ES-I3 (cell line): ENCODE results near the gene OSTN.
"Not testable (repeated sequence)": the region's sequence is repeated elsewhere in the genome, so short reads cannot be mapped to it uniquely, and the experiment has no call there.

Experiments used
- H3K36me3 ChIP-seq: 2 replicates; pipeline ENCODE4 v1.6.1; 2013; ENCODE audit warnings: mild to moderate bottlenecking, low read length, control low read depth, moderate library complexity; ENCODE audit not compliant: insufficient read depth
- H3K4me1 ChIP-seq: 2 replicates; pipeline ENCODE4 v1.6.1; 2013; ENCODE audit warnings: mild to moderate bottlenecking, control low read depth, low read length; ENCODE audit not compliant: insufficient read depth
- H3K9ac ChIP-seq: 2 replicates; pipeline ENCODE4 v1.6.1; 2013; ENCODE audit warnings: low read depth, mild to moderate bottlenecking, low read length, moderate library complexity
- H3K9me3 ChIP-seq: 2 replicates; pipeline ENCODE4 v1.6.1; 2013; ENCODE audit warnings: mild to moderate bottlenecking, low read length, moderate library complexity; ENCODE audit not compliant: control insufficient read depth, insufficient read depth

Gene OSTN

GRCh38 chr3:191240486-191240885 lies 41.4 kb downstream of the OSTN start:
- Histone ChIP-seq H3K9ac (no peak overlapping the region), H3K9me3 (no peaks in the 10 kb centered on the region), H3K36me3 (no peaks in the 10 kb centered on the region), H3K4me1 (peaks cover 44% of the 10 kb centered on the region)

- H3K36me3 ChIP-seq = no peaks in the 10 kb centered on the region
- no peak overlapping the region for H3K9ac ChIP-seq
- H3K9me3 ChIP-seq = no peaks in the 10 kb centered on the region
- H3K4me1 ChIP-seq = peaks cover 8% of the 10 kb centered on the region
Measured at GRCh38 chr3:191244242-191244867, 45.3 kb downstream of the OSTN start.

GRCh38 chr3:191246034-191246433 lies 47.0 kb downstream of the OSTN start:
- not testable (repeated sequence) for H3K36me3 ChIP-seq, H3K9me3 ChIP-seq

GRCh38 chr3:191246630-191247029 lies 47.6 kb downstream of the OSTN start:
- Histone ChIP-seq H3K4me1 (peaks cover 2% of the 10 kb centered on the region; the same call in 1 of the 2 replicates), H3K36me3 (no peaks in the 10 kb centered on the region), H3K9ac (no peak overlapping the region), H3K9me3 (no peaks in the 10 kb centered on the region)

More at GRCh38 chr3:191246034-191246433, 47.0 kb downstream of the OSTN start:
- H3K4me1 ChIP-seq, H3K9ac ChIP-seq: not testable (repeated sequence)

- Histone ChIP-seq H3K9ac (no peak overlapping the region), H3K9me3 (no peaks in the 10 kb centered on the region), H3K4me1 (peaks cover 26% of the 10 kb centered on the region), H3K36me3 (no peaks in the 10 kb centered on the region)
Measured at GRCh38 chr3:191253089-191253799, 54.2 kb downstream of the OSTN start.

GRCh38 chr3:191254098-191254873 lies 55.2 kb downstream of the OSTN start:
- H3K9ac ChIP-seq = no peak overlapping the region
- no peaks in the 10 kb centered on the region for H3K9me3 ChIP-seq
- H3K4me1 ChIP-seq = peaks cover 26% of the 10 kb centered on the region
- H3K36me3 ChIP-seq = no peaks in the 10 kb centered on the region

GRCh38 chr3:191255156-191255555 lies 56.1 kb downstream of the OSTN start:
- Histone ChIP-seq H3K9me3 (no peaks in the 10 kb centered on the region), H3K36me3 (no peaks in the 10 kb centered on the region), H3K4me1 (peaks cover 24% of the 10 kb centered on the region), H3K9ac (no peak overlapping the region)

GRCh38 chr3:191256405-191256804 lies 57.4 kb downstream of the OSTN start:
- Histone ChIP-seq H3K9me3 (no peaks in the 10 kb centered on the region), H3K36me3 (no peaks in the 10 kb centered on the region), H3K9ac (no peak overlapping the region), H3K4me1 (peaks cover 32% of the 10 kb centered on the region)

GRCh38 chr3:191257286-191257685 lies 58.2 kb downstream of the OSTN start:
- Histone ChIP-seq H3K9me3 (no peaks in the 10 kb centered on the region), H3K36me3 (no peaks in the 10 kb centered on the region), H3K4me1 (peaks cover 32% of the 10 kb centered on the region), H3K9ac (no peak overlapping the region)

GRCh38 chr3:191259486-191259885 lies 60.4 kb downstream of the OSTN start:
- Histone ChIP-seq H3K9ac (no peak overlapping the region), H3K36me3 (no peaks in the 10 kb centered on the region), H3K4me1 (peaks cover 18% of the 10 kb centered on the region), H3K9me3 (no peaks in the 10 kb centered on the region)

- H3K4me1 ChIP-seq = peaks cover 11% of the 10 kb centered on the region; the same call in 1 of the 2 replicates
Measured at GRCh38 chr3:191260431-191261303, 61.6 kb downstream of the OSTN start.

GRCh38 chr3:191261304-191261638 lies 62.2 kb downstream of the OSTN start:
- H3K36me3 ChIP-seq = no peaks in the 10 kb centered on the region
- H3K9me3 ChIP-seq = no peaks in the 10 kb centered on the region
- H3K4me1 ChIP-seq = peaks cover 11% of the 10 kb centered on the region; the same call in 1 of the 2 replicates
- H3K9ac ChIP-seq = no peak overlapping the region

More at GRCh38 chr3:191260431-191261303, 61.6 kb downstream of the OSTN start:
- Histone ChIP-seq H3K36me3 (no peaks in the 10 kb centered on the region), H3K9me3 (no peaks in the 10 kb centered on the region), H3K9ac (no peak overlapping the region)

- Histone ChIP-seq H3K4me1 (peaks cover 11% of the 10 kb centered on the region; the same call in 1 of the 2 replicates), H3K9ac (no peak overlapping the region), H3K9me3 (no peaks in the 10 kb centered on the region), H3K36me3 (no peaks in the 10 kb centered on the region)
Measured at GRCh38 chr3:191262650-191263049, 63.6 kb downstream of the OSTN start.

- no peaks in the 10 kb centered on the region for H3K9me3 ChIP-seq
- H3K9ac ChIP-seq = no peak overlapping the region
- no peaks in the 10 kb centered on the region for H3K36me3 ChIP-seq
- peaks cover 8% of the 10 kb centered on the region; the same call in 1 of the 2 replicates for H3K4me1 ChIP-seq
Measured at GRCh38 chr3:191263365-191263764, 64.3 kb downstream of the OSTN start.
